ENCODE results near the gene EPN2. TPM values are rescaled to one million over a fixed set of nuclear protein-coding genes. Genes with fewer than 3 reads are reported as not detected.

Gene EPN2
- total RNA-seq, 2 experiments from 2014 or later = 11.9 to 12.3 TPM

GRCh38 chr17:19290066-19290705, 53.0 kb downstream of the EPN2 start:
- H3K27ac ChIP-seq (ENCODE audit: low read depth in 1 of 2, low read length in 2 of 2) = no peak overlapping the region
- H3K27me3 Mint-ChIP-seq = peaks cover 13% of the 10 kb centered on the region
- no peak overlapping the region for H3K4me3 Mint-ChIP-seq
- ATAC-seq (ENCODE audit: poor library complexity) = no peak
- no peaks in the 10 kb centered on the region for H3K9me3 ChIP-seq (ENCODE audit: control insufficient read depth in 1 of 2, insufficient read depth in 1 of 2, low read length in 2 of 2)
- no peak for DNase-seq
- no peaks in the 10 kb centered on the region for H3K4me1 Mint-ChIP-seq (ENCODE audit: low read depth)
- no peak overlapping the region for H3K4me3 ChIP-seq (ENCODE audit: low read length)
- POLR2A ChIA-PET = no interaction called here
- H3K36me3 ChIP-seq (ENCODE audit: insufficient read depth, low read length) = no peaks in the 10 kb centered on the region
- no peaks in the 10 kb centered on the region for H3K9me3 Mint-ChIP-seq
- peaks cover 0 to 2% of the 10 kb centered on the region in 2 experiments for H3K27me3 ChIP-seq (ENCODE audit: control insufficient read depth in 1 of 2, insufficient read depth in 2 of 2, low read length in 2 of 2)
- CTCF ChIA-PET = no interaction called here
- no peaks in the 10 kb centered on the region for H3K36me3 Mint-ChIP-seq (ENCODE audit: low read depth)
- H3K27ac Mint-ChIP-seq = no peak overlapping the region
- TF ChIP-seq CTCF (IDR thresholded peaks at IDR 0.05) = no peak
- peaks cover under 1% of the 10 kb centered on the region for H3K4me1 ChIP-seq (ENCODE audit: insufficient read depth, low read length)
- intact Hi-C loops (cut with DNase I, micrococcal nuclease) = no loop called here

GRCh38 chr17:19291646-19292376, 54.6 kb downstream of the EPN2 start:
- Mint-ChIP-seq H3K27ac (no peak overlapping the region), H3K36me3 (ENCODE audit: low read depth) (no peaks in the 10 kb centered on the region), H3K27me3 (peaks cover 13% of the 10 kb centered on the region), H3K4me1 (ENCODE audit: low read depth) (no peaks in the 10 kb centered on the region), H3K9me3 (no peaks in the 10 kb centered on the region), H3K4me3 (no peak overlapping the region)
- CTCF ChIA-PET = no interaction called here
- no peak overlapping the region for H3K27ac ChIP-seq (ENCODE audit: low read depth in 1 of 2, low read length in 2 of 2)
- H3K36me3 ChIP-seq (ENCODE audit: insufficient read depth, low read length) = no peaks in the 10 kb centered on the region
- H3K4me1 ChIP-seq (ENCODE audit: insufficient read depth, low read length) = no peaks in the 10 kb centered on the region
- no peak overlapping the region for H3K4me3 ChIP-seq (ENCODE audit: low read length)
- no peak for ATAC-seq (ENCODE audit: poor library complexity)
- POLR2A ChIA-PET = no interaction called here
- H3K27me3 ChIP-seq (ENCODE audit: control insufficient read depth in 1 of 2, insufficient read depth in 2 of 2, low read length in 2 of 2) = peaks cover 0 to 2% of the 10 kb centered on the region in 2 experiments
- no peaks in the 10 kb centered on the region for H3K9me3 ChIP-seq (ENCODE audit: control insufficient read depth in 1 of 2, insufficient read depth in 1 of 2, low read length in 2 of 2)
- DNase-seq = no peak
- TF ChIP-seq CTCF (IDR thresholded peaks at IDR 0.05) = no peak
- intact Hi-C loops (cut with DNase I, micrococcal nuclease) = no loop called here

- POLR2A ChIA-PET = no interaction called here
- Mint-ChIP-seq H3K27ac (no peak overlapping the region), H3K27me3 (peaks cover 13% of the 10 kb centered on the region), H3K4me3 (no peak overlapping the region), H3K4me1 (ENCODE audit: low read depth) (no peaks in the 10 kb centered on the region), H3K9me3 (no peaks in the 10 kb centered on the region), H3K36me3 (ENCODE audit: low read depth) (no peaks in the 10 kb centered on the region)
- TF ChIP-seq CTCF (IDR thresholded peaks at IDR 0.05) = no peak
- H3K4me1 ChIP-seq (ENCODE audit: insufficient read depth, low read length) = no peaks in the 10 kb centered on the region
- ATAC-seq (ENCODE audit: poor library complexity) = no peak
- no peaks in the 10 kb centered on the region for H3K36me3 ChIP-seq (ENCODE audit: insufficient read depth, low read length)
- H3K4me3 ChIP-seq (ENCODE audit: low read length) = no peak overlapping the region
- no peak overlapping the region for H3K27ac ChIP-seq (ENCODE audit: low read depth in 1 of 2, low read length in 2 of 2)
- no peaks in the 10 kb centered on the region for H3K9me3 ChIP-seq (ENCODE audit: control insufficient read depth in 1 of 2, insufficient read depth in 1 of 2, low read length in 2 of 2)
- intact Hi-C loops (cut with DNase I, micrococcal nuclease) = no loop called here
- H3K27me3 ChIP-seq (ENCODE audit: control insufficient read depth in 1 of 2, insufficient read depth in 2 of 2, low read length in 2 of 2) = peaks cover 0 to 2% of the 10 kb centered on the region in 2 experiments
- CTCF ChIA-PET = no interaction called here
- no peak for DNase-seq
Observed at GRCh38 chr17:19292377-19292711, 55.2 kb downstream of the EPN2 start.
